ENCODE data around the gene OXSM.

OXSM gene

DNA sequence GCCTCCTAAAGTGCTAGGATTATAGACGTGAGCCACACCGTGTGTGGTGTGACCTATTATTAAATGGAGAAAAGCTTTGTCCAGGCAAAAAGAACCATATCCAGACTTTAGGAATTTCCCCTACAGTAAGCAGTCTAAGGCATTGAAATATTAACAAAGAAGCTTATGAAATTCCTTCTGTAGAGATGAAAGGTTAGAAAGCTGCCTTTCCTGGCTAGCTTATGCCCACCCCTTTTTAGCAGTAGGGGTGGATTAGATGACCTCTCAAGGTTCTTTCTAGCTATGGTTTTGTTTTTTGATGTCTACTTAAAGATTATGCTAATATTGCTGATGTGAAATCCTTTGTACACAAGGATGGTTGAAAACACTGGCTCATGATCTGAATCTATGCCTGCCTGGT is 13.9 kb downstream of the OXSM start:
- in situ Hi-C loops (cut with MboI; ENCODE audit: low sequenced_read_pairs), result no loop called here

DNA sequence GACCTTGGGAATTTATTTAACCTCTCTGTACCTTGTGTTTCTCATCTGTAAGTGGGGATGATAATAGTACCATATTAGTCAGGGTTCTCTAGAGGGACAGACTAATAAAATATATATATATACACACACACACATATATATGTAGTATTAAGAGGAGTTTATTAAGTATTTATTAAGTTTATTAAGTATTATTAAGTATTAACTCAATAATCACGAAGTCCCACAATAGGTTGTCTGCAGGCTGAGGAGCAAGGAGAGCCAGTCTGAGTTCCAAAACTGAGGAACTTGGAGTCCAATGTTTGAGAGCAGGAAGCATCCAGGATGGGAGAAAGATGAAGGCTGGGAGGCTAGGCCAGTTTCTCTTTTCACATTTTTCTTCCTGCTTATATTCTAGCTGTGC is 14.8 kb downstream of the OXSM start:
- in situ Hi-C loops (cut with MboI; ENCODE audit: low sequenced_read_pairs), result no loop called here

DNA sequence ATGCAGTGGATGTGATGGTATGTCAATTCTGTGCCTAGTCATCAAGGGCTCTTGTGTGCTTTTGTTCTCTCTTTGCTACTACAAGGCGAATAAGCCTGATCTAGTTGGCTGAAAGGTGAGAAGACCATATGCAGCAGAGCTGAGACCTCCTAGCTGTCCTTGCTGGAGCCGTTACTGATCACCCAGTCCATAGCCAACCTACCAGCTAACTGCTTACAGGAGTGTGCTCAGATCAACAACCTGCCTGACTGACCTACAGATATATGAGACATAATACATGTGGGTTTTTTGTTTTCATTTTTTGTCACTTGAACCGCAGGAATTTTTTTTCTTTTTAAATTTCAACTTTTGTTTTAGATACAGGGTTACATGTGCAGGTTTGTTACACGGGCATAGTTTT is 22.8 kb downstream of the OXSM start:
- in situ Hi-C loops (cut with MboI; ENCODE audit: low sequenced_read_pairs), result no loop called here

DNA sequence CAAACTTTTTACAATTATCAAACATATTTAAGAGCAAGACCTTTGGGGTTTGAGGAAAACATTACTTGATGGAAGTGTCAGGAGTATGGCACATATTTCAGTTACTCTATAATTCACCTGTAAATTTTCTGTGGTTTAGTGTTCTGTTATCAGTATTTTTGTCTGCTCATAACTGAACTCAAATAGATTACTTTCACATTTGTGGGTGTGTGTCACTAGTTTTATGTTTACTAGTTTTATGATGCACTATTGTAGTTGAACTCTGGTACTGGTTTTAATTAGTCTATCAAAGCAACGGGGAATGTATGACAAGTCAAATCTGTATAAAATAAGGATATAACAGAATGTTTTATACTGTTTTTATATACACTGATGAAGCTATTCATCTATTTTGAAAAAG is 27.2 kb downstream of the OXSM start:
- in situ Hi-C loops (cut with MboI; ENCODE audit: low sequenced_read_pairs), result no loop called here

DNA sequence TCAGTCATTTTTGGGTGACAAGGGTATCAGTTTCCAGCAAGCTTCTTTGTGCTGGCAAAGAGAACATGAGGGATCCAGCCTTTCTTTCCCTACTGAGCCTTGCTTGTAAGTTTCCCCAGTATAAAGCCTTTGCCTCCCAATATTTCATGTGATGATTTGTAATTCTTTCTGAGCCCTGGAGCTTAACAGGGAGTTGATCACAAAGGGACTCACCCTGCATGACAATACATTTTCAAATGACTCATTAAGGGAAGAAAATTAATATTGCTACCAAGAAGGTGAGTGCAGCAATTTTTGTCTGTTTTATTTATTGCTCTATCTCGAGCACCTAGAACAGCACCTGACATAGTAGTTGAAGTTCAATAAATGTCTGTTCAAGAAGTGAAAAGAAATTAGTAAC is 27.7 kb downstream of the OXSM start:
- in situ Hi-C loops (cut with MboI; ENCODE audit: low sequenced_read_pairs), result no loop called here

DNA sequence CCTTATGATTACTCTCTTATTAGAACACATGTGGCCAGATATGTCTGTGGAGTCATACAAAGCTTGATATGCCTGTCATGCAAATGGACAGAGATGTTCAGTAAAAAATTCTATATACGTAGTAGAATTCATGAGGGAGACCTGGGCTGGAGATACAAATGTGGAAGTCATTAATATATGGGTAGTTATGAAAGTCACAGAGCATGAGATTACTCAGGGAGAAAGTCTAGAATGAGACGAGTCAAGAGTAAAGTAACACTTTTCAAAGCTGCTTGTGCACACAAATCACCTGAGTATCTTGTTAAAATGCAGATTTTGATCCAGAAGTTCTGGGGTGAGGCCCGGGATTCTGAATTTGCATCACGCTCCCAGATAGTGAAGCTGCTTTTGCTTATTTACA is 28.4 kb downstream of the OXSM start:
- in situ Hi-C loops (cut with MboI; ENCODE audit: low sequenced_read_pairs), result no loop called here

DNA sequence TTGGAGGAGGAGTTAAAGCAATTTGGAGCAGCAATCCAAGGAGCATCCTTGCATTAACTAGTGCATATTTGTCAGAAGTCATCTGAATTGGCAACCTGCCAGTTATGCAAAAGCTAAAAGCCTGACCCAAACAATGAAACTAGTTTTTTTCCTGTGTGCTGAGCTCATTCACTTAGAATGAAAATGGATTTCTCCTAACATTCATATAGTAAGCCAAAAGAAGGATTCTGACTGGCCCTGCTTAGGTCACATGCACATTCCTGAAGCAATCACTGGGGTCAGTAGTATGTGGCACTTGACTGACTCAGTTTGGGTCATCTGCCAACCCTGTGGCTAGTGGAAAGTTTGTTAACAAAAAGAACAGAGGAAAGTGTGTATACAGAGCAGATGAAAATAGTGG is 30.5 kb downstream of the OXSM start:
- in situ Hi-C loops (cut with MboI; ENCODE audit: low sequenced_read_pairs), result no loop called here

DNA sequence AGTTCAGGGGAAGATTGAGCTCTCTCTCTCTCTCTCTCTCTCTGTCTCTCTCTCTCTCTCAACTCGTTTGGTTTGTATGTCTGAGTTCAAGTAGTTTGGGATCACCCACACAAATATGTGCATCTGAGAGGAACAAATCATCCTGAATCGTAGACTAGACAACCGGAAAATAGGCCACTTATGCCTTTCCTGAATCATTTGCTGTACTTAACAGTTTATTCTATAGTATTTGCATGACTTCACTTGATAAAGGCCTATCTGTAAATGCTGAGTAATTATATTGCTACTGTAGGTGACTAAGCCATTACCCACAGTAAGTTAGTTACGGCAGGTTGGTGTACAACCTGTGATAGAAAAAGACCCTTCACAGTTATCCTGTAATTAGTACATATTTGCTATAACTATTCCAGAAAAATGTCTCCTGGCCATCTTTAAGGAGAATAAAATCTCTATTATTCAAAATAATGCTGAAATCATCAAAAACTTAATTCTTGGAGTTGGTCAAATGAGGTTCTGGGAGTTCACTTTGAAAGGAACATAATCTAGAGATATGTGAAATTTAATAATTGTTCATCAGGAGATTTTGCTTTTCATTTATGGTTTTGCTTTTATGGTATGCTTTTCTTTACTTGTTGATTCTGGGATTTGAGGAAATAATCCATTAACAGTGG is 31.1 kb downstream of the OXSM start:
- in situ Hi-C loops (cut with MboI; ENCODE audit: low sequenced_read_pairs), result no loop called here

DNA sequence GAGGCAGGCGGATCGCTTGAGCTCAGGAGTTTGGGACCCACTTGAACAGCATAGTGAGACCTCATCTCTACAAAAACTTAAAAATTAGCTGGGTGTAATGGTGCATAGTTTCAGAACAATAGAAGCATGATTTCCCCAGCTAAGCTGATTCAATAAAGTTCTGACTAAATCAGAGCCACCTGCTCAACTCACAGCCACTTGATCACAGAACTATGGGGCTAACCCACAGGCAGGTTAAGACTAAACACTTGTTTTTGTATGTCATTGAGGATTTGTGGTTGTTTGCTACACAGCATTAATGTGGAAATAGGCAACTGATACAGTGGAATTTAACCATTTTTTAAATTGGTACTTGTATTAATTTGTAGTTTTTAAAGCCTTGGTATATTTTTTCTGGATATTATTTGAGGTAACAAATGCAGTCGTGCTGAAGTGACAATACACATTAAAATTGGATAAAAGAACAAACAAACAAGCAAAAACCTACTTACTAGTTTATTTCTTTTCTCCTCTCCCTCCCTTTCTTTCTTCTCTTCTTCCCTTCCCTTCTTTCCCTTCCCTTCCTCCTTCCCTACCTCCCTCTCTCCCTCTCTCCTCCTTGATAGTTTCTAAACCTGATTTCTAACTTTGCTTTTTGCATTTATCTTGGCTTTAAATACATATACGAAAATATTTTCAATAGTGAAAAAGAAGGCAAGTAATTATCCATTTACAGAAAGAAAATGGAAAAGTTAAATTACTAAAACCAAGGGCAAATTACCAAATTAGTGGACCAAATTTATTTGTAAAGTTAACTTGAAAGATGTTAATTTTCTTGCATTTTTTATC is 32.1 kb downstream of the OXSM start:
- in situ Hi-C loops (cut with MboI; ENCODE audit: low sequenced_read_pairs), result no loop called here

DNA sequence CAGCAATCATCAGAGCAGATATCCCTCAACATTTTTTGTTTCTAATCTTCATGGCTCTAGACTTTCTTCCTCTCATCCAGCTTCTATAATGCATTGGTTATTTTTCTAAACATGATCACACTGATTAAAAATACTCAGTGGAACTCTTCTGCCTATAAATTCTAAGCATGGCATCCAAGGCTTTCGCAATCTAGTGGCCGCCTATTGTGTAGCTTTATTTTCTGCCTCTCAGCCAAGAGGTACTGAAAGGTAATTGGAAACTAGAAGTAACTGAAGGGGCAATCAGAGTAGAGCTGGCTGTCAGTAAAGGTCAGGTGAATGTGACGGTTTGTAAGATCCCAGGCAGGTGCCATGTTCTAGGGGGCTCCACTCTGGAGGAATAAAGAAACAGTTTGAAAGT is 33.4 kb downstream of the OXSM start:
- in situ Hi-C loops (cut with MboI; ENCODE audit: low sequenced_read_pairs), result no loop called here

DNA sequence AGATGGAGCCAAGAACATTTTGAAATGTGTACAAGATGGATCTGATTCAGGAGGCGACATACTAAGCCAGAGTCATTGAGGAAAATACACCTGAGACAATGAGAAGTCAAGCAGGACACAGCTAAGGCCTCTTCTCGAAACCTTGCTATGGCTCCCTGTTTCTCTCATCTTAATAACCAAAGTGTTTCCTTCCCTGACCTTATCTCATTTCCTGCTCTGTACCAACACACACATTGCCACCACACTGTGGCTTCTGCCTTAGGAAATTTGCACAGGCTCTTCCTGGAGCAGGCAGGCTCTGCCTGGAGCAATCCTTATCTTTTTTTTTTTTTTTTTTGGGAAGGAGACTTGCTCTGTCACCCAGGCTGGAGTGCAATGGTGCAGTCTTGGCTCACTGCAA is 36.6 kb downstream of the OXSM start:
- in situ Hi-C loops (cut with MboI; ENCODE audit: low sequenced_read_pairs), result no loop called here

DNA sequence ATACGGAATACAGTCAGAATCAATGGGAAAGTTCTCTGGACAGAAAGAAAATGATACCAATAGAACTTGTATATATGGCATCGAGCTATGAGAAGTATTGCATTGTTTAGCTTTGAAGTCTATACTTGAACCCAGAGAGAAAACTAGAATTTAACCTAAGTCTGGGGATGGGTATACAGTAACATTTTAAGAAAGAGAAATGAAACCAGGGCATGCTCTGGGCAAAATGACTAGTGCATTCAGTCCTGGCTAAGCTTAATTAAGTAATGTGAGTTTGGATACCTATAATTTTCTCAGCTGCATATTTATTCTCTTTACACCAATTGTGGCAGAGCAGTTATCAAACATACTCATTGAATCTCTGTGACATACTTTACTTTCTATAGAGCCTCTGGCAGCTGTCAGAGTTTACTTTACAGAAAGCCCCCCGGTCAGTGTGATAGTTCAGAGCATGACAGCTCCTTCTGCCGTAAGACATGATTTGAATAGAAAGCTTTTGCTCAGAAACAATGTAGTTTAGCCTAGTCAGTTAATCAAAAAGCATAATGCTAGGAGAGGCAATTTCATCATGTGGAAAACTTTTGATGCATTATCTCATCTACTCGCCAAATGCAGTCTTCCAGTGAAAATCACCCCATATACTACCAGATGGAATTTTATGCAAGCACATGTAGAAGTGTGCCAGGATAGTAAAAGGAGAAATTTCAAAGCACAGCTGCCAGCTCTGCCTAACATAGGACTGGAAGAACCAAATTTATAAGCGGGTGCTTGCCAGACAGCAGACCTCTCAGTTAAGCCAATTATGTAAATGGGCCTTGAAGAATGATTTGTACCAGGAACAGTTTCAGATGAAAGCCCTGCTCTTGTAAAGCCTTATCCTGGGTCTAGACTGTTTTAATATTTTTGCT is 40.7 kb downstream of the OXSM start:
- in situ Hi-C loops (cut with MboI; ENCODE audit: low sequenced_read_pairs), result no loop called here

DNA sequence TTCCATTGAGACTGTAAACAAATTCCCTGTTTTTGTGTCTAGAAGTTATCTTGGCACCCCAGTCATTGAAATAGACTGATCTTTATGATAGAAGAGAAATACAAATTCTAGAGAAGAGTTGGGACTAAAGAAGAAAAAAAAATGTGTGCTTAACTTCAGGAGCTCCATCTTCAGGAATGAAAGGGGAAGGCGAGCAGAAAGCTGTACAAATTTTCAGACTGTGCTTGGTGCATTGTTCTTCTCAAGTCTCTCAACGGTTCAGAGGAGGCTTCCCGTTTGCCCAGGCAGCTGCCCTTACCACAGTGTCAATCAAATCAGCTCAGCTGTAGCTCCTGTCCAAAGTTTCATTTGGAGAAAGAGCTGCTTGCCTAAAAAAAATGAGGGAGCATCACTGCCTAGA is 41.7 kb downstream of the OXSM start:
- in situ Hi-C loops (cut with MboI; ENCODE audit: low sequenced_read_pairs), result no loop called here

DNA sequence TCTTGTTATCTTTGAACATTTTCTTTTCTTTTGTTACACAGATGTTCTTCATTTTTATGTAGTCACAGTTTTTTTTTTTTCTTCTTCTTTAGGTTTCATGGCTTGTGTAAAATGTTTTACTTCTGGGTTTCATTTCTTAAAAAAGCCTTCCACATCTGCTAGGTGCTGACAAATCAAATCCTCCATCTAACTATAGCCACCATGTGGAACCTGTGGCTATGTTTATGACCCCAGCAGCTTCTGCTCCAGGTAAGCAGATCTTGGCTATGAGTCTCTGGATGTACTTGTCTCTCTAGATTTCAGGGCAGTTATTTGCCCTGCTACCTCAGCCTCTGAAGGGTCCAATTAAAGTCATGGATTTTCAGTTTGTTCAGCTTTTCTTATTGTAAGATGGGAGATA is 44.5 kb downstream of the OXSM start:
- in situ Hi-C loops (cut with MboI; ENCODE audit: low sequenced_read_pairs), result no loop called here

DNA sequence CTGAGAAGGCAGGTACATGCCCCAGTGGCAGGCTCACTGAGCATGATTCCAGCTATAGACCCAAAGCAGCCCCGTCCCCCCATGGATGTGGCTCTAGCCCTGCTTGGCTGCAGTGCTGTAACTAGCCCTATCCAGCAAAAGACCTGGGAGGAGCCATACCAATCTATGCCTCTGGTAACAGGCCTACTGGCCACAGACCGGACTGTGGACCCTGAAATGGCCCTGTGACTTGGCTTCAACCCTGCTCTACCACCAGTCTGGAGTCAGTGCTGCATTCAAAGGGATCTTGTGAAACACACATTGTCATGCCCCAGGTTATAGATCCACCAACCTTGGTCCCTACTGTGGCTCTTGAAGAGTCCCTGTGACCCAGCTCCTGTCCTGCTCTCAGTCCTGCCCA is 46.7 kb downstream of the OXSM start:
- in situ Hi-C loops (cut with MboI; ENCODE audit: low sequenced_read_pairs), result no loop called here

DNA sequence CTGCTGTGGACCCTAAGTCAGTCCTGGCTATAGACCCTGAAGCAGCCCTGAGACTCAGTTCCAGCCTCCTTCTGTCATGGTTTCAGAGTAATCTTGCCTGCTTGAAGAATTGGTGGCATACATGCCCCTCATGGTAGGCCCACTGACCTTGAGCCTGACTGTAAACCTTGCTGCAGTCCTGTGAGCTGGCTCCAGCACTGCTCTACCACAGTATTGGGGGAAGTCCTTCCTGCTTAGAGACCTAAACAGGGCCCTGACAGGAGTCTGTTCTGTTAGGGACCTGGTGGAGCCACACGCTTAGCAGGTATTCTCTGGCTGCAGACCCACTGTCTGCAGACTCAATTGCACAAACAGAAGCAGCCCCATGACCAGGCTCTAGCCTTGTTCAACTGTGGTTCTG is 47.1 kb downstream of the OXSM start:
- in situ Hi-C loops (cut with MboI; ENCODE audit: low sequenced_read_pairs), result no loop called here

DNA sequence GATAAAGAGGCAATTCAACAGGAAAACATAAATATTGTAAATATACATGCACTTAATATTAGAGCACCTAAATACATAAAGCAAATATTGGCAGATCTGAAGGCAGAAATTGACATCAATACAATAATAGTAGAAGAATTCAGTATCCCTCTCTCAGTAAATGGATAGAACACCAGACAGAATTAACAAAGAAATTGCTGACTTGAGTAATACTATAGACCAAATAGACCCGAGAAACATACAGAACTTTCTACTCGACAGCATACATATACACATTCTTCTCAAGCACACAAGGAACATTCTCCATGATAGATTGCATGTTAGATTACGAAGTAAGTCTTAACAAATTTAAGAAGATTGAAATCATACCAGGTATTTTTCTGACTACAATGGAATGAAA is 50.2 kb downstream of the OXSM start:
- in situ Hi-C loops (cut with MboI; ENCODE audit: low sequenced_read_pairs), result no loop called here

DNA sequence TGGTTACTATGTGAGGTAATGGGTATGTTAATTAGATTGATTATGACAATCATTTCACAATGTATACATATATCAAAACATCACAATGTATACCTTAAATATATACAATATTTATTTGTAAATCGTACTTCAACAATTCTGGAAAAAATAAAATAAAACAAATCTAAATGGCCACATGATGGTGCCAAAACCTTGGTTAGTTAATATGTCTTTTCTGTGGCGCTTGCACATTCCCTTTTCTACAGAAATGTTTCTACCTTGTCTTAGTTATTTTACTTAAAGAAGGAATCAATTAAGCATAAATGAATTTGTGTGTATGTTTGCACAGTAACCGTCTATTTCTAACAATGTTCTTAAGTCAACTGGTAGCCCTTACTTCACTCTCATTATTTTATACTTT is 53.4 kb downstream of the OXSM start:
- in situ Hi-C loops (cut with MboI; ENCODE audit: low sequenced_read_pairs), result no loop called here

Data from HL-60/S4 treated with retinoic acid at 250 ng/mL for 4 days and 3 days (cell line).